GM12878 (cell line): Measurements from ENCODE around the gene ABCG4. TPM values are rescaled to one million over a fixed set of nuclear protein-coding genes. Genes with fewer than 3 reads are reported as not detected.

ENCODE experiments used
- ATAC-seq: fragments of 200-7000 bp; cut with Tn5 transposase; 3 replicates; pipeline ENCODE4 v1.9.1; 2020; ENCODE audit warnings: mild to moderate bottlenecking, moderate library complexity
- BruUV-seq: library from RNA; stranded (reverse); fragments of 400-500 nt; replicated peaks from 2 replicates; lab custom pipeline; 2021; lab: Mats Ljungman, UMichigan
- CTCF ChIA-PET: fragments of 300-600 bp; sonication (Branson Sonifier 250); formaldehyde crosslinking; extraction: SDS; loops from one replicate; lab custom pipeline; 2021; ENCODE audit warnings: inconsistent platforms; lab: Yijun Ruan, JAX
- POLR2A ChIA-PET: fragments of 350-600 bp; formaldehyde crosslinking; extraction: SDS; loops from one replicate; lab custom pipeline; 2021; ENCODE audit warnings: inconsistent platforms; lab: Charles Lee
- RAD21 ChIA-PET: fragments of 300-600 bp; sonication (Branson Sonifier 250); formaldehyde crosslinking; loops from one replicate; lab custom pipeline; 2023; ENCODE audit warnings: antibody characterized with exemption; ENCODE audit not compliant: unreplicated experiment; lab: Charles Lee
- SMC1A ChIA-PET: fragments of 300-600 bp; sonication (Branson Sonifier 250); formaldehyde crosslinking; loops from one replicate; lab custom pipeline; 2023; ENCODE audit not compliant: unreplicated experiment, uncharacterized antibody; lab: Charles Lee
- DNase-seq: peaks from one replicate; pipeline ENCODE4 v3.0.0-alpha.2; 2011; ENCODE audit warnings: low read depth, low spot score
- FAIRE-seq: peaks from 3 replicates; lab custom pipeline; 2011; peaks lifted over from hg19 to GRCh38; lab: Jason Lieb, UNC
- H2AFZ ChIP-seq: 2 replicates; pipeline ENCODE4 v1.6.0; 2011; ENCODE audit warnings: low read depth, low read length, control low read depth; ENCODE audit not compliant: control insufficient read depth
- H3K27ac ChIP-seq: 2 replicates; pipeline ENCODE4 v1.5.1; 2011; ENCODE audit warnings: control low read depth; ENCODE audit not compliant: control insufficient read depth, insufficient read depth
- H3K27me3 ChIP-seq, 2 experiments: replicated peaks in 1 of 2; 2 replicates each; pipeline versions ENCODE4 v1.6.0 to v1.6.1; 2011; ENCODE audit warnings: low read length in 1 of 2; ENCODE audit not compliant: control insufficient read depth in 2 of 2, insufficient read depth in 2 of 2
- H3K36me3 ChIP-seq, 2 experiments: 2 replicates each; pipeline ENCODE4 v1.5.1; 2011; ENCODE audit warnings: low read length in 1 of 2; ENCODE audit not compliant: control insufficient read depth in 2 of 2, insufficient read depth in 2 of 2
- H3K4me1 ChIP-seq: 2 replicates; pipeline ENCODE4 v1.6.1; 2011; ENCODE audit warnings: mild to moderate bottlenecking, low read length, moderate library complexity, mixed read lengths; ENCODE audit not compliant: control insufficient read depth, insufficient read depth
- H3K4me2 ChIP-seq: 2 replicates; pipeline ENCODE4 v1.6.0; 2011; ENCODE audit warnings: control low read depth; ENCODE audit not compliant: control insufficient read depth, insufficient read depth
- H3K4me3 ChIP-seq: fragments of 200-600 bp; sonication (generic); 2 replicates; pipeline ENCODE4 v1.5.1; 2016
- H3K79me2 ChIP-seq: 2 replicates; pipeline ENCODE4 v1.6.0; 2011; ENCODE audit warnings: low read length; ENCODE audit not compliant: control insufficient read depth, insufficient read depth
- H3K9ac ChIP-seq: 2 replicates; pipeline ENCODE4 v1.8.0; 2011; ENCODE audit warnings: low read length, control low read depth, mixed read lengths; ENCODE audit not compliant: control insufficient read depth, insufficient read depth
- H3K9me3 ChIP-seq: replicated peaks from 3 replicates; pipeline ENCODE4 v1.5.1; 2011; ENCODE audit warnings: mild to moderate bottlenecking, low read length; ENCODE audit not compliant: control insufficient read depth, insufficient read depth
- H4K20me1 ChIP-seq: 2 replicates; pipeline ENCODE4 v1.6.0; 2011; ENCODE audit not compliant: control insufficient read depth, insufficient read depth
- ELK1 ChIP-seq: IDR thresholded peaks from 2 replicates; pipeline ENCODE4 v1.6.1; 2012; ENCODE audit warnings: low read depth, low read length, improper control_type of control experiment
- MLLT1 ChIP-seq: fragments of 450-650 bp; IDR thresholded peaks from 2 replicates; pipeline ENCODE4 v1.6.1; 2016; ENCODE audit warnings: mild to moderate bottlenecking
- POLR2AphosphoS5 ChIP-seq: IDR thresholded peaks from 2 replicates; pipeline ENCODE4 v1.6.1; 2011; ENCODE audit warnings: mild to moderate bottlenecking, low read length, inconsistent platforms
- WGBS: methylation state at CpG from one replicate; pipeline ENCODE4 v1.1.6; 2016; ENCODE audit warnings: low lambda C conversion rate; ENCODE audit not compliant: insufficient replicate concordance, insufficient coverage; ENCODE audit errors: missing lambda C conversion rate; 5-methylcytosine and 5-hydroxymethylcytosine counted together
- in situ Hi-C: fragments of 300-500 bp; cut with MboI; formaldehyde crosslinking; loops from 9 replicates; pipeline ENCODE4 v1.14.3; 2018; ENCODE audit warnings: mixed read lengths
- intact Hi-C: fragments of 100-400 bp; cut with micrococcal nuclease; formaldehyde crosslinking; loops from one replicate; pipeline ENCODE4 v1.14.2; 2022; ENCODE audit not compliant: unreplicated experiment
- polyA plus RNA-seq, 11 experiments: library from polyadenylated mRNA; depleted of rRNA in 4 of 11; unstranded in 6 of 11; stranded (reverse) in 5 of 11; fragments of >200 nt; fragmentation: Nextera tagmentation in 4 of 11; fragmentation: Illumina TruSeq in 1 of 11; extraction: Ambion mirVana in 4 of 11; extraction: Trizol in 1 of 11; gene quantifications; 1 replicate in 1 of 11; 2 replicates in 10 of 11; pipeline versions ENCODE4 v1.2.1 to v1.2.3, GENCODE V29; 2011 to 2016; ENCODE audit warnings: inconsistent platforms in 2 of 11, missing spikeins in 2 of 11, low read depth in 1 of 11
- total RNA-seq, 4 experiments: library from RNA; depleted of rRNA in 3 of 4; stranded (reverse); fragments of >200 nt in 3 of 4; fragmentation: Illumina TruSeq in 1 of 4; extraction: Trizol in 1 of 4; gene quantifications; 2 replicates each; pipeline versions ENCODE4 v1.2.1 to v1.2.3, GENCODE V29; 2013 to 2021

The ABCG4 gene
- total and polyA plus RNA-seq, 10 of the 15 experiments (the other 5 are each of a cell fraction or from before 2014, with no cell fraction given): not detected

DNA sequence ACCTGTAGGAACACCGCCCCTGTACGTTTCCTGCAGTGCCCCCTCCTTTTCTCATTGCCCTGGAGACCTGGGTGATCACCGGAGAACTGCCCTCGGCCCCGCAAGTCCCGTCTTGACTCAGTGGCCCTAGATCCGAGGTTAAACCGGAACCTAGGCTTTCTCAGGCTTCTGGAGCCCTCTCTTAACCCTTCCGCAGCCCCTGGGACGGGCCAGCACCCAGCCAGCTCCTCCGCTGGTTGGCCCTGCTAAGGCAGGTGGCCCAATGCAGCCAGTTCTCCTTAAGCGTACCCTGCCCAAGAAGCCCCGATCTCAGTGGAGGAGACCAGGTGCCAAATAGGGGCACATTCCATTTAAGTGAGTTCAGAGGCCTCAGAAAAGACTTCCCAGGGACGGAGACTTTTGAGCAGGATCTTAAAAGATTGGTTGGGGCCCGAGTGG, 20.4 kb downstream of the ABCG4 start:
- ATAC-seq: peak; percentile 67
- intact Hi-C loops: loop anchor here (5.0 kb wide), 1 partner anchor 153 kb away; no protein-coding TSS in a partner anchor
- peak; percentile 56 for FAIRE-seq

More for the DNA sequence above, 20.4 kb downstream of the ABCG4 start:
- in situ Hi-C loops: no loop called here
- H3K79me2 ChIP-seq: peaks cover 2% of the 10 kb centered on the region; the same call in 1 of the 2 replicates
- ChIA-PET SMC1A (interaction anchor here (0.7 to 2.9 kb wide), 4 partner anchors 25 to 67 kb away, joined by 3 to 12 read pairs (median 4); partner anchors contain the start of gene DPAGT1), POLR2A (interaction anchor here (0.6 to 2.3 kb wide), 8 partner anchors 49 to 169 kb away, joined by 3 to 12 read pairs (median 3); partner anchors contain the start of genes C2CD2L, HINFP and TRAPPC4), RAD21 (interaction anchor here (0.8 to 1.2 kb wide), 12 partner anchors 25 to 187 kb away, joined by 3 to 7 read pairs (median 4); partner anchors contain the start of genes C2CD2L and CBL)
- no TSS peak for BruUV-seq
- H2AFZ ChIP-seq: peak overlapping the region; percentile 96
- 11% methylated on average over 15 of the region's 15 CpGs for WGBS
- H3K4me3 ChIP-seq: peak overlapping the region; percentile 92
- H3K9me3 ChIP-seq: no peaks in the 10 kb centered on the region
- H4K20me1 ChIP-seq: no peaks in the 10 kb centered on the region
- H3K4me1 ChIP-seq: peaks cover 4% of the 10 kb centered on the region; the same call in 1 of the 2 replicates
- peak overlapping the region; percentile 99 for H3K4me2 ChIP-seq
- peak overlapping the region; percentile 85 for H3K9ac ChIP-seq
- TF ChIP-seq MLLT1 (peak; percentile 84), POLR2AphosphoS5 (peak; percentile 5; the same call in 1 of the 2 replicates), ELK1 (no peak)
- TF ChIP-seq, all 136 proteins: peak for 2
- no peak for DNase-seq
- Histone ChIP-seq H3K36me3 (no peaks in the 10 kb centered on the region), H3K27me3 (no peaks in the 10 kb centered on the region), H3K27ac (peak overlapping the region; percentile 82)
- CTCF ChIA-PET: interaction anchor here (0.6 to 3.8 kb wide), 31 partner anchors 10 to 419 kb away, joined by 3 to 28 read pairs (median 3); partner anchors contain the start of genes C2CD2L, CBL, DPAGT1 and USP2
